Hepatocyte (in vitro differentiated cells): ENCODE results near the gene PIGA.

ENCODE experiments used
- CTCF ChIP-seq: fragments of 200-600 bp; sonication (generic); IDR thresholded peaks from 2 replicates; pipeline ENCODE4 v1.5.1; 2016; ENCODE audit warnings: antibody characterized with exemption, mild to moderate bottlenecking; ENCODE audit not compliant: poor library complexity
- EZH2 ChIP-seq: fragments of 200-600 bp; sonication (generic); IDR thresholded peaks from 2 replicates; pipeline ENCODE4 v1.6.1; 2016; ENCODE audit warnings: antibody characterized with exemption, mild to moderate bottlenecking, borderline replicate concordance

DNA sequence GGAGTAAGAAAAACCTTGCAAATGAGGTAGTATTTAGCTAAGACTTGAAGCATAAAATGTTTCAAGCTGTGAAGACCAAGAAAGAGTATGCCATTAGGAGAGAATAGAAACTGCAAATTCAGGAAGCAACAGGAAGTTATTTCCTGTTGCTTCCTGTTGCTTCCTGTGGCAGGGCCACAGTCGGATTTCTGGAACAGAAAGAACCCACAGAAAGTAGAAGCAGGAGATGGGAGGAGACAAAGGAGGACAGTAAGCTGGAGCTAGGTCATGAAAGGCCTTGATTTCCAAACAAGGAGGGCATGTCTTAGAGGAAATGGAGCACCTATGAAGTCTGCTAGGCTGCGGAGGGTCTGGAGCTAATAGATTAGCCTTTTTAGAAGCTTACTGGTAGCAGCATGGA is 37.1 kb downstream of the PIGA start:
- no peak for TF ChIP-seq CTCF
- no peak for TF ChIP-seq EZH2
